H9 (cell line): ENCODE data around the gene SF3A1. TPM values are rescaled to one million over a fixed set of nuclear protein-coding genes. Genes with fewer than 3 reads are reported as not detected.

Experiments
- DNase-seq: peaks from one replicate; pipeline ENCODE4 v3.0.0-alpha.2; 2017
- H2AFZ ChIP-seq: one replicate; pipeline ENCODE4 v1.6.1; 2013; ENCODE audit warnings: mild to moderate bottlenecking, low read length, control low read depth, moderate library complexity
- H2AK5ac ChIP-seq: 2 replicates; pipeline ENCODE4 v1.6.1; 2013; ENCODE audit warnings: low read length, control low read depth, mixed read lengths; ENCODE audit not compliant: insufficient read length
- H2BK120ac ChIP-seq: one replicate; pipeline ENCODE4 v1.6.1; 2013; ENCODE audit warnings: low read depth, mild to moderate bottlenecking, low read length, control low read depth, inconsistent platforms; ENCODE audit not compliant: poor library complexity, severe bottlenecking
- H2BK12ac ChIP-seq: 2 replicates; pipeline ENCODE4 v1.6.1; 2013; ENCODE audit warnings: low read length, control low read depth, mixed read lengths, low read depth; ENCODE audit not compliant: insufficient read length
- H2BK15ac ChIP-seq: 2 replicates; pipeline ENCODE4 v1.6.1; 2013; ENCODE audit warnings: low read depth, low read length, control low read depth
- H2BK20ac ChIP-seq: one replicate; pipeline ENCODE4 v1.6.1; 2013; ENCODE audit warnings: low read depth, mild to moderate bottlenecking, low read length, control low read depth, inconsistent platforms; ENCODE audit not compliant: poor library complexity, severe bottlenecking
- H2BK5ac ChIP-seq: 2 replicates; pipeline ENCODE4 v1.6.1; 2013; ENCODE audit warnings: low read length, control low read depth, mixed read lengths; ENCODE audit not compliant: insufficient read length
- H3K14ac ChIP-seq: 2 replicates; pipeline ENCODE4 v1.6.1; 2013; ENCODE audit warnings: low read length, control low read depth; ENCODE audit not compliant: insufficient read depth
- H3K18ac ChIP-seq: 2 replicates; pipeline ENCODE4 v1.6.1; 2013; ENCODE audit warnings: low read depth, mild to moderate bottlenecking, mixed read lengths, low read length, control low read depth; ENCODE audit not compliant: insufficient read length
- H3K23ac ChIP-seq: 2 replicates; pipeline ENCODE4 v1.6.1; 2013; ENCODE audit warnings: low read length, control low read depth, mixed read lengths, low read depth; ENCODE audit not compliant: insufficient read length
- H3K23me2 ChIP-seq: 2 replicates; pipeline ENCODE4 v1.6.1; 2013; ENCODE audit warnings: low read depth, mild to moderate bottlenecking, mixed read lengths, low read length, control low read depth; ENCODE audit not compliant: insufficient read length, poor library complexity, severe bottlenecking
- H3K27ac ChIP-seq: 2 replicates; pipeline ENCODE4 v1.5.1; 2013; ENCODE audit warnings: low read length, control low read depth, mixed read lengths, low read depth; ENCODE audit not compliant: insufficient read length
- H3K27me3 ChIP-seq: 2 replicates; pipeline ENCODE4 v1.6.1; 2013; ENCODE audit warnings: low read length, control low read depth, inconsistent platforms; ENCODE audit not compliant: insufficient read depth
- H3K4ac ChIP-seq: 2 replicates; pipeline ENCODE4 v1.6.1; 2013; ENCODE audit warnings: low read depth, mild to moderate bottlenecking, control low read depth, inconsistent platforms, low read length, moderate library complexity
- H3K4me1 ChIP-seq: 2 replicates; pipeline ENCODE4 v1.6.1; 2013; ENCODE audit warnings: low read length, control low read depth, inconsistent platforms; ENCODE audit not compliant: insufficient read depth
- H3K4me2 ChIP-seq: 2 replicates; pipeline ENCODE4 v1.6.1; 2013; ENCODE audit warnings: low read length, control low read depth, mixed read lengths; ENCODE audit not compliant: insufficient read length, insufficient read depth
- H3K56ac ChIP-seq: 2 replicates; pipeline ENCODE4 v1.6.1; 2013; ENCODE audit warnings: low read depth, mild to moderate bottlenecking, mixed read lengths, low read length, control low read depth; ENCODE audit not compliant: insufficient read length
- H3K79me1 ChIP-seq: 2 replicates; pipeline ENCODE4 v1.6.1; 2013; ENCODE audit warnings: low read depth, mild to moderate bottlenecking, moderate library complexity, low read length, control low read depth, inconsistent platforms; ENCODE audit not compliant: insufficient read depth, poor library complexity, severe bottlenecking
- H3K79me2 ChIP-seq: 2 replicates; pipeline ENCODE4 v1.6.1; 2013; ENCODE audit warnings: low read length, control low read depth, inconsistent platforms; ENCODE audit not compliant: insufficient read depth
- H3K9ac ChIP-seq: 2 replicates; pipeline ENCODE4 v1.6.1; 2013; ENCODE audit warnings: low read length, control low read depth, mixed read lengths; ENCODE audit not compliant: insufficient read length; ENCODE audit errors: extremely low read depth
- H3K9me3 ChIP-seq: one replicate; pipeline ENCODE4 v1.6.1; 2013; ENCODE audit warnings: low read depth, low read length, inconsistent platforms; ENCODE audit not compliant: control insufficient read depth
- H3T11ph ChIP-seq: one replicate; pipeline ENCODE4 v1.6.1; 2013; ENCODE audit warnings: mild to moderate bottlenecking, low read length, control low read depth, inconsistent platforms
- H4K20me1 ChIP-seq: one replicate; pipeline ENCODE4 v1.6.1; 2013; ENCODE audit not compliant: control insufficient read depth, insufficient read length, insufficient read depth
- H4K5ac ChIP-seq: 2 replicates; pipeline ENCODE4 v1.6.1; 2013; ENCODE audit warnings: low read depth, mild to moderate bottlenecking, mixed read lengths, low read length, control low read depth; ENCODE audit not compliant: insufficient read length
- H4K8ac ChIP-seq: replicated peaks from 2 replicates; pipeline ENCODE4 v1.6.1; 2013; ENCODE audit warnings: low read length, control low read depth, mixed read lengths, low read depth; ENCODE audit not compliant: insufficient read length
- H4K91ac ChIP-seq: 2 replicates; pipeline ENCODE4 v1.6.1; 2013; ENCODE audit warnings: low read depth, mild to moderate bottlenecking, moderate library complexity, mixed read lengths, low read length, control low read depth; ENCODE audit not compliant: insufficient read length
- H3K27ac Mint-ChIP-seq, 3 experiments: 2 replicates in 2 of 3; 3 replicates in 1 of 3; pipeline ENCODE4 v1.8.0; 2020 to 2021; ENCODE audit warnings: mixed read lengths in 3 of 3, mild to moderate bottlenecking in 1 of 3, moderate library complexity in 1 of 3
- H3K27me3 Mint-ChIP-seq: 2 replicates; pipeline ENCODE4 v1.8.0; 2021; ENCODE audit warnings: low read depth, mild to moderate bottlenecking, moderate library complexity, mixed read lengths
- H3K36me3 Mint-ChIP-seq, 3 experiments: 2 replicates in 2 of 3; 3 replicates in 1 of 3; pipeline ENCODE4 v1.8.0; 2020 to 2021; ENCODE audit warnings: low read depth in 3 of 3, mixed read lengths in 3 of 3; ENCODE audit not compliant: insufficient read depth in 1 of 3
- H3K4me1 Mint-ChIP-seq, 2 experiments: 2 replicates each; pipeline ENCODE4 v1.8.0; 2020; ENCODE audit warnings: mixed read lengths in 2 of 2
- H3K4me3 Mint-ChIP-seq, 2 experiments: 2 replicates in 1 of 2; 3 replicates in 1 of 2; pipeline ENCODE4 v1.8.0; 2020 to 2021; ENCODE audit warnings: mild to moderate bottlenecking in 2 of 2, mixed read lengths in 2 of 2, moderate library complexity in 1 of 2
- H3K9me3 Mint-ChIP-seq, 2 experiments: 2 replicates in 1 of 2; 3 replicates in 1 of 2; pipeline ENCODE4 v1.8.0; 2020; ENCODE audit warnings: mild to moderate bottlenecking in 2 of 2, mixed read lengths in 2 of 2, moderate library complexity in 1 of 2
- WGBS: extraction: QIAGEN DNeasy Blood & Tissue Kit; methylation state at CpG from one replicate; pipeline ENCODE4 v1.1.7; 2013; ENCODE audit warnings: missing lambda C conversion rate, low lambda C conversion rate, mixed read lengths; ENCODE audit not compliant: insufficient read length; ENCODE audit errors: extremely low coverage; 5-methylcytosine and 5-hydroxymethylcytosine counted together
- total RNA-seq: library from RNA; stranded (reverse); gene quantifications from 2 replicates; pipeline ENCODE4 v1.2.1, GENCODE V29; 2021
- TF ChIP-seq, protein P1 (sequence below): fragments of 200-600 bp; sonication (generic); conservative IDR thresholded peaks from 3 replicates; pipeline ENCODE4 v1.8.0; 2021; ENCODE audit warnings: antibody characterized with exemption, mild to moderate bottlenecking

The SF3A1 gene
- total RNA-seq, 1 experiment from 2014 or later, result 225 TPM

DNA sequence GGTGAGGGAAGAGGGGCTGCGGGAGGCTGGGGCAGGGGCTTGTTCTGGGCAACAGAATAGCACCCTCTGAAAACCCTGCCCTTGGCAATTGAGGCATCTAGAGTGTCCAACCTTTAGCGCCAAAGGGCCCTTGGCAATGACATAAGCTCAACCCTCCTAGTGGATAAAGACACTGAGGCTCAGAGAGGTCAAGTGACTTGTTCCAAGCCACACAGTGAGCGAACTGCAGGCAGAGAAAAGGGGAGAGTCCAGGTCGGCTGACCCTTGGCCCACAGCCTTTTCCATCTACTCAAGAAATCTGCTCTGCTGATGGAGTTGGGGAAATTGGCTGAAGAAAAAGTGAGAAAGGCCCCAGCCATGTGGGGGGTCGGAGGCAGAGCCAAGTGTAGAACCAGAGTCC, 43.0 kb upstream of the SF3A1 start:
- Histone ChIP-seq H3K4ac (no peak overlapping the region), H2AFZ (no peak overlapping the region), H3K18ac (no peak overlapping the region), H2BK5ac (no peak overlapping the region), H3K27me3 (peaks cover 4% of the 10 kb centered on the region; the same call in 1 of the 2 replicates), H3K9me3 (no peaks in the 10 kb centered on the region), H4K20me1 (no peaks in the 10 kb centered on the region), H3K79me2 (no peaks in the 10 kb centered on the region), H3K14ac (no peak overlapping the region), H2AK5ac (no peak overlapping the region), H4K5ac (no peak overlapping the region), H3K4me1 (peaks cover 6% of the 10 kb centered on the region; the same call in 1 of the 2 replicates), H3K4me2 (no peak overlapping the region), H3T11ph (no peak overlapping the region), H2BK15ac (no peak overlapping the region), H2BK120ac (no peak overlapping the region), H2BK20ac (no peak overlapping the region), H3K9ac (no peak overlapping the region), H4K8ac (no peak overlapping the region), H3K23ac (no peak overlapping the region), H2BK12ac (no peak overlapping the region), H3K79me1 (no peaks in the 10 kb centered on the region), H3K56ac (no peak overlapping the region), H4K91ac (no peak overlapping the region), H3K27ac (no peak overlapping the region), H3K23me2 (peaks cover 7% of the 10 kb centered on the region)
- WGBS, result no CpG with 5 or more reads among the region's 5 CpGs
- no peak overlapping the region for H3K27ac Mint-ChIP-seq
- peaks cover 29 to 31% of the 10 kb centered on the region in 2 experiments for H3K4me1 Mint-ChIP-seq
- TF ChIP-seq, protein P1, sequence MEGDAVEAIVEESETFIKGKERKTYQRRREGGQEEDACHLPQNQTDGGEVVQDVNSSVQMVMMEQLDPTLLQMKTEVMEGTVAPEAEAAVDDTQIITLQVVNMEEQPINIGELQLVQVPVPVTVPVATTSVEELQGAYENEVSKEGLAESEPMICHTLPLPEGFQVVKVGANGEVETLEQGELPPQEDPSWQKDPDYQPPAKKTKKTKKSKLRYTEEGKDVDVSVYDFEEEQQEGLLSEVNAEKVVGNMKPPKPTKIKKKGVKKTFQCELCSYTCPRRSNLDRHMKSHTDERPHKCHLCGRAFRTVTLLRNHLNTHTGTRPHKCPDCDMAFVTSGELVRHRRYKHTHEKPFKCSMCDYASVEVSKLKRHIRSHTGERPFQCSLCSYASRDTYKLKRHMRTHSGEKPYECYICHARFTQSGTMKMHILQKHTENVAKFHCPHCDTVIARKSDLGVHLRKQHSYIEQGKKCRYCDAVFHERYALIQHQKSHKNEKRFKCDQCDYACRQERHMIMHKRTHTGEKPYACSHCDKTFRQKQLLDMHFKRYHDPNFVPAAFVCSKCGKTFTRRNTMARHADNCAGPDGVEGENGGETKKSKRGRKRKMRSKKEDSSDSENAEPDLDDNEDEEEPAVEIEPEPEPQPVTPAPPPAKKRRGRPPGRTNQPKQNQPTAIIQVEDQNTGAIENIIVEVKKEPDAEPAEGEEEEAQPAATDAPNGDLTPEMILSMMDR, result no peak
- H3K4me3 Mint-ChIP-seq, result no peak overlapping the region
- peaks cover 0 to 10% (median 3%) of the 10 kb centered on the region in 3 experiments; a peak in 3 of 7 replicates for H3K36me3 Mint-ChIP-seq
- H3K27me3 Mint-ChIP-seq, result peaks cover 43% of the 10 kb centered on the region
- no peaks in the 10 kb centered on the region; a peak in 1 of 5 replicates for H3K9me3 Mint-ChIP-seq
- no peak for DNase-seq
